NCI-H460 (cell line): Measurements from ENCODE around the gene SNX1. TPM values are rescaled to one million over a fixed set of nuclear protein-coding genes. Genes with fewer than 3 reads are reported as not detected.

ENCODE experiments used
- DNase-seq: peaks from one replicate; pipeline ENCODE4 v3.0.0-alpha.2; 2016; ENCODE audit warnings: low read depth; ENCODE audit errors: extremely low read depth
- total RNA-seq: library from RNA; depleted of rRNA; stranded (reverse); fragments of >200 nt; shearing (Covaris generic); gene quantifications from 2 replicates; pipeline ENCODE4 v1.2.3, GENCODE V29; 2014

SNX1 gene
- total RNA-seq, 1 experiment from 2014 or later: 22.4 TPM

DNA sequence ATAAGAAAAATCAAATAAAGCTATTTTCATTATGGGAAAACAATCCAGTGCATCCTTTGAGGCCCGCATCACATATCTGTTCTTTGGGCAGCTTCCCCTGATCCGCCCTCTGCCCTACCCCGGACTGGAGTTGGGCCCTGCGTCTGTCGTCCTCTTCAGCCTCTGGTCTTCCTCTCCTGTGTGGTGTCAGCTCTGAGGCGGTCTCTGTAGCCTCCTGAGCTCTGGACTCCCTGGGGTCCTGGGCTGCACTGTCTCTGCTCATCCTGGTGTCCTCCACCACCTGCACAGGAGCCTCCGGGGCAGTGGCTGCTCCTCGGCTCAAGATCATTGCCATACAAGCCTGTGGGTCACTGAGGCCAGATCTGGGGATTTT is 48.4 kb downstream of the SNX1 start:
- DNase-seq: no peak

- DNase-seq: no peak
Observed at GRCh38 chr15:64144565-64145281, 48.9 kb downstream of the SNX1 start.

GRCh38 chr15:64146041-64146440 is 50.3 kb downstream of the SNX1 start:
- DNase-seq: no peak

DNA sequence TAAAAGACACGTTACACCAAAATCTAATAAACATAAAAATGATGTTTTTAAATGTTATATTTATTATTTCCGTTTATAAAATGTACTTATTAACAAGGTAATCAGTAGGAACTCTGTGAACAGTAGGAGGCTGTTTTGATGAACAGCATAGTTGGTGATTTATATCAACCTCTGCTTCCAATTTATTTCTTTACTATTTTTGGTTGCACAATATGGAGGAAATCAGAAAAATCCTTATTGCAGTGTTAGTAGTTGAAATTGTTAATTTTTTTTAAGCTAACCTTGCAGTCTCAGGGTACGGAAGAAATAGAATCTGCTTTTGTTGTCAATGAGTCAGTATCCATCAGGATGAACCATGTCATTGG is 50.7 kb downstream of the SNX1 start:
- DNase-seq: no peak

DNA sequence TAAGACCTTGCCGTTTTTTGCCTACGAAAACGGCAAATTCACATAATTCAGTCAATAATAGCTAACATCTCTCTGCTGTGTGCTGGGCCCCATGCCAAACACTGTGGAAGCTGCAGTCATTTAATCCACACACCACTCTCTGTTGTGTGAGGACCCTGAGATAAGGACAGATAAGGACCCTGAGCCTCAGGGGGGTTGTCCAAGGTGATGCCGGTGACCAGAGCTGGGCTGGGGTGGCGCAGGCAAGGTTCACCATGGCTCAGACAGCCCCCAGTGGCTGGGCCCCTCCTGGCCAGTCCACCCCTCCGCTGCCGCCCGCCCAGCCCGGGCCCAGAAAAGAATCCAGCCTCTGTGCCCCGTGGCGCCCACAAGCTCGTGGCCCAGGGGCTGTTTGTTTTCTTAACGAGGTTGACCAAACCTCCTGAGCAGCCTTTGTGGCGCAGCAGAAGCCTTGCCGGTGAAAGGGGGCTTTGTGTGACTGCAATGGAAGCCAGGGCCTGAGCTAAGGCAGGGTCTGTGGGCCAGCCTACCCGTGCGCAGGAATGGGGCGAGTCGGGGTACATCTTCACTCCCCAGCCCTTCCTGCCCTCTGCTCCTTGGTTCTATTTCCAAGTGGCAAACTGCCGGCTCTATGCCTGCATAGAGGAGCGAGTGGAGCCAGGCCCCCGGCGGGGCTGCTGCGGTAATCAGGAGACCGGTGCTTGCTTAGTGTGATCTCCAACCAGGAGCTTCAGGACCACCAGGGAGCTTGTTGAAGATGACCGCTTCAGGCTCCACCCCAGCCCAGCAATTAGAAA is 51.3 kb downstream of the SNX1 start:
- no peak for DNase-seq

- DNase-seq: no peak
Observed at GRCh38 chr15:64148168-64148567, 52.4 kb downstream of the SNX1 start.

DNA sequence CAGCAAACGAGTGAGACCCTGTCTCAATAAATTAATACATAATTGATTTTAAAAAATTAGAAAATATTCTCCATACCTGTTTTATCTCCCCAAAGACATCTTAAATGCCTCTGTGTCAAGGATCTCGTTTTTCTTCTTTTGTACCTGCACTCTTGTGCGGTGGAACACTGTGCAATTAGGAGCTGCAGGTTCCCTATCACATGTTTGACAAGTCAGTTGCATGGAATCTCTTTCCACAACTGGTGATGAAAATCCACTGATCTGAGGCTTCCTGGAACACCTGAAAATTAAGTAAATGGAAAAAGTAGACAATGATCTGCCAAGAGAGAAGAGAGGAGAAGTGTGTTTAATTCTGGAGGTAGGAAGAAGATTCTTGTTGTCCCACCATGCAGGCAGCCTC is 52.8 kb downstream of the SNX1 start:
- DNase-seq: no peak

DNA sequence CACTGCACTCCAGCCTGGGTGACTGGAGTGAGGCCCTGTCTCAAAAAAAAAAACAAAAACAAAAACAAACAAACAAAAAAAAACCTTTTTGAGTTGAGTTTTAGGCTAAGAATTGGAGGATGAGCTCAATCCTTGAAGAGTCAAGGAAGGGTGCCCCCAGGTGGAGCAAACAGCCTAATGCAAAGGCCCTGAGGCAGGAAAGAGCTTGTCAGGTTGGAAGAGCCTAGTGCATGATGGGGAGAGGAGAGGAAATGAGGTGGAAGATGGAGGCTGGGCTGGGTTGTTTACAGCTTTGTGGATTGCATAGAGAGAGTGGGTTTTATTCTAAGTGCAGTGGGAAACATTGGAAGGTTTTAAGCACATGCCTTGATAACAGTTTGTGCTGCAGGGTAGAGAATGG is 53.6 kb downstream of the SNX1 start:
- no peak for DNase-seq

DNA sequence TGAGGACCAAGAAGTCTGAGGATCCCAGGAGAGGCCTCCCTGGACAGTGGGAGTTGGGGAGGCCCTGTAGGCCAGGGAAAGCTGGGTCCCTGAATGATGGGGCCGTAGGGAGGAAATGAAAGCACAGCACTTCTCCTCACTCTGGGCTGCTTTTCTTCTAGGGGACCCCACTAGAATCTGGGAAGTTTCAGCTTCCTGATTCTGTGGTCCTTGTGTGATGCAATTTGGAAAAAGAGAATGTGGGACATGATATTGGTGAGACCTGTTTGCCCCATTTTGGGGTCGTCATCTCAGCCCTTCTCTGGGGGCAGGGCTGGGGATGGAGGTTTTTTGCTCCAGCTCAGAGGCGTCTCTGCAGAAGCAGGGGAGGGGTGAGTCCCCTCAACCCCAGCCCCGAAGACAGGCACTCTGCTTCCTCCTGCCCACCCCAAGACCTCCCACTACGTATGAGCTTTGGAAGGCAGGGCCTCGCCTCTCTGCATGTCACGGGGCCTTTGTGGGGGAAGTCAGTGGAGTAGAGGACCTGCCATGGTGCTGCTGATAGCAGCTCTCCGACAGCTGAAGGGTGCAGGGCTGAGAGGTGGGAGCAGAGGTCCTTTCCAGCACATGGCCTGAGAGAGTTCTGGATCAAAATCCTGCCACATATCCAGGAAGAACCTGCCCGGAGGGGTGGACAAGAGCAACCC is 54.3 kb downstream of the SNX1 start:
- DNase-seq: no peak

DNA sequence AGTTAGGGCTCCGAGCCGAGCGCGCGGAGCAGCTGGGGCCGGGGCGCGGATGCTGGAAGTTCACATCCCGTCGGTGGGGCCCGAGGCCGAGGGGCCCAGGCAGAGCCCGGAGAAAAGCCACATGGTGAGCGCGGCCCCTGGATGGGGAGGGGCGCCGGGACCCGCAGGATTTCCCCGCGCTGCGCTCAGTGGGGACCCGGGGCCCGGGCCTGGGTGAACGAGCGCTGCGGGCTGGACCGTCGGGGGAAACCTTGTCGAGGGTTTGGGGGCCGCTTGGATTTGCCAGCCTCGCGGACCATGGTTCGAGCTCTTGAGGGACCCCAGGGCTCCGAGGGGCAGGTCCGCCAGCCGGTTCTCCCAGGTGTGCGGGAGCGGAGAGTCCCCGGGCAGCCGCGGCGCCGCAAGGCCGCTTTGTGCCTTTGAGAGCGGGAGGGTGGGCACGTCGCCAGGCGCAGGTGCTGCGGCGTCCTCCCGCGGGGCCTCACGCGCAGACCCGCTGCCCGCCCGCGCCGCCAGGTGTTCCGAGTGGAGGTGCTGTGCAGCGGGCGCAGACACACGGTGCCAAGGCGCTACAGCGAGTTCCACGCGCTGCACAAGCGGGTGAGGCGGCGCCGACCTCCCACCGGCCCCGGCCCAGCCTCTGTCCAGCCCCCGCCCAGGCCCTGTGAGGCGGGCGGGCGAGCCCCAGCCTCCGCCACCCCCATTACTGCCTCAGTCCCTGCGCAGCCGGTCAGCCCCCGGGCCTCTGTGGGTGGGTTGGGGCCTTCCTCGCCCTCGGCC is 56.1 kb downstream of the SNX1 start, which contains the start of gene SNX22:
SNX22 (plus strand) TSS at position 5 of the 780 bp plus-strand sequence; CDS start at position 50, 45 bp downstream.
- DNase-seq: no peak

DNA sequence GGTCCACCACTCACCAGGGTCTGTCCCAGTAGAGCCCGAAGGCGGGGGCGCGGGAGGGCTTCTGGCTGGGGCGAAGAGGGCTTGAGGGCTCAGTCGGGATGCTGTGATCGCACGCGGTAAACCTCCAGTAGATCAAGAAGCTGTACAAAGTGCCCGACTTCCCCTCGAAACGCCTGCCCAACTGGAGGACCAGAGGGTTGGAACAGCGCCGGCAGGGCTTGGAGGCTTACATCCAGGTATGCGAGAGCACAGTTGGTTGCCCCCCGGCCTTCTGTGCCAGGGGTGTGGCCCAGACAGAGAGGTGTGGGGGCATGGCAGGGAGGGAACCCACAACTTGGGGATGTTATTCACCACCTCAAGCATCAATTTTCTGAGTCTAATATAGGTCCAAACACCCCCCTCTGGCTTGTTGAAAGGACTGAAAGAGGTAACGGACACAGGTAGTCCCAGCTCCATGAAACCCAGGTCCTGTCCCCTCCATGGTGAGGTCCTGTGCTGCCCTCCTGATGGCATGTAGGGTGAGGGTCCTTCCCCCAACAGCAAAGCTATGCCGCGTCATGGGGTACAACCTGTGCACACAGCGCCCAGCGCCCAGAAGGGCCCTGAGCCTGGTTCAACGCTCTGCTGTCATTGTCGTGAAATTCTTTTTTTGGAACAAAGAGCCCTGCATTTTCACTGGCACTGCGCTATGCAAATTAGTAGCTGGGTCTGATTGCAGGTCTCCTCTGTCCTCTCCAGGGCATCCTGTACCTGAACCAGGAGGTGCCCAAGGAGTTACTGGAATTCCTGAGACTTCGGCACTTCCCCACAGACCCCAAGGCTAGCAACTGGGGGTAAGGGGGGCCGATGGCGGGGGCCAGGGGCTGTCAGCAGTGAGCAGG is 57.0 kb downstream of the SNX1 start:
- DNase-seq: no peak

DNA sequence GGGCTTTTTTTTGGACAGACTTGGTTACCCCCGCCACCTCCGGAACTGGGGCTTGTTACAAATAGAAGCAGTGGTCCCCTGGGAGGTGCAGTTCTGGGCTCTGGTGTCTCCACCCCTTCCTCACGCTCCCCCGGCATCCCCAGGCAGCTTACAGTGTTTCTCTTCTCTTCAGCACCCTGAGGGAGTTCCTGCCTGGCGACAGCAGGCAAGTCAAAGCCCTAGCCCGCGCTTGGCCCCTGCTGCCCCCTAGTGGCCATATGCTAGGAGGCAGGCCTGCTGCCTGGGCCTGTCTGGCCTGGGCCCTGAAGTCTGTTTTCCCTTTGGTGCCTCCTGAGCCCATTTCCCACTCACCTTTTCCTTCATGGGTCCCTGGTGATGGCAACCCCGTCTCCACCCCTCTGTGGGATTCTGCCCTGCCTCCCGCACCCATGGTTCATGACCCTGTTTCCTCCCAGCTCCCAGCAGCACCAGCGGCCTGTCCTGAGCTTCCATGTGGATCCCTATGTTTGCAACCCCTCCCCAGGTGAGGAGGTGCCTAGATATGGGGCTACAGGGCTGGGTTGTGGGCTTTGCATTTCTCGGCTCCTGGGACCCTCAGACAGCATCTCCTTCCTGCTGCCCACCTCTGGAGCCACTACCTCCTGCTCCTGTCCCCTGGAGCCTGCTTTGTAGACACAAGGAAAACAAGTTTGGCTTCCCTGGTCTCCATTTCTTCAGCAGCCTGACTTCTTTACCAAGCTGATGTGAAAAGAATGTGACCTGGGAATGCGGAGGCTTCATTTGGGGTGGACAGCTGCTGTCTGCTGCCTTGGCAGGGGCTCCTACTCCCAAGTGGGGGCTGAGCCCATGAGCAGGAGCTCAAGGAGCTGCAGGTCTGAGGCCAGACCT is 57.9 kb downstream of the SNX1 start:
- peak; percentile 77 for DNase-seq

- no peak for DNase-seq
Observed at GRCh38 chr15:64155802-64156651, 60.2 kb downstream of the SNX1 start.

GRCh38 chr15:64156652-64157331 is 61.0 kb downstream of the SNX1 start:
- DNase-seq: no peak

GRCh38 chr15:64157599-64158125 is 61.9 kb downstream of the SNX1 start:
- DNase-seq: no peak

GRCh38 chr15:64158363-64159134 is 62.8 kb downstream of the SNX1 start:
- no peak for DNase-seq
